Stromal cell of bone marrow (primary cell): Measurements from ENCODE around the gene HHAT.
A peak's percentile ranks its signal among the peaks of the same experiment; 100 is the strongest.

Experiments used
- DNase-seq: peaks from one replicate; pipeline ENCODE4 v3.0.0-alpha.2; 2012; ENCODE audit warnings: low read depth

HHAT gene

GRCh38 chr1:210553711-210554110 is 225.0 kb downstream of the HHAT start:
- DNase-seq = no peak

- no peak for DNase-seq
These were observed 225.7 kb downstream of the HHAT start for GRCh38 chr1:210554382-210554781.

DNA sequence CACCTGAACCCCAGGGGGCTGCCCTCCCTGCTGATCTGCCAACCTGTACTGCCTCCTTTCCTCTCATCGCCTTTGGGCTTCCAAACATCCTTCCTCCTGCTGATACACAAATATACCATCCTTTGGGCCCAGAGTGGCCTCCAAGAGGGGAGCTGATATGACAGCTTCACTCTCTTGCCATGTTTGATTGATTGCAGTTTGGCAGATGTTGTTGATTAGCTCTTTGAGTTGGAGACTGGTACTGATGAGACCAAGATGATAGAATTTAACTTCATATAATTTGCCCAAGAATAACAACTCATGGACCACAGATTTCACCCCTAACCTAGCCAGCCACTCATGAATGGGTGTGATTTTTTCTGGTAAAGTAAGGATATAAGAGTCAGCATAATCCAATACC is 227.8 kb downstream of the HHAT start:
- DNase-seq = no peak

- no peak for DNase-seq
These were observed 228.8 kb downstream of the HHAT start for GRCh38 chr1:210557426-210558077.

- DNase-seq = no peak
These were observed 229.6 kb downstream of the HHAT start for GRCh38 chr1:210558302-210558701.

GRCh38 chr1:210565306-210565705 is 236.6 kb downstream of the HHAT start:
- DNase-seq = no peak

GRCh38 chr1:210568631-210569030 is 239.9 kb downstream of the HHAT start:
- no peak for DNase-seq

DNA sequence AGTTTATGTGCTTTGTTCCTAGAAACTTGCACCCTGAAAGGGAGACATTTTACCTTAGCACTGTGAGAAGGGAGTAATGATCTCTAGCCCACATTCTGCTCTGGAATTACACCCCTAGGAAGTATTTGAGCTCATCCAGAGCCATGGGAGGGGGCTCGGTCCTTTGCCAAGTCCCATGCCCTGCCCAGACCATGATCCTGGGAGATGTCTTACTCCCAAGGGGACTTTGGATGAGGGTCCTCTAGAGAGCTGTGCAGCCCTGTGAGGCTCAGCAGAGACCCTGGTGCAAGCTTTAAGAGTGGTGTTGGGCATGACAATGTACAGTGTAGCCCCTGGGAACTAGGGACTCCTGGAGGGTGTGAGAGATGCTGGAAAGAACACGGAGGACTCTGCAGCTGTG is 241.4 kb downstream of the HHAT start:
- DNase-seq = no peak

- DNase-seq = no peak
These were observed 242.9 kb downstream of the HHAT start for GRCh38 chr1:210571356-210572284.

DNA sequence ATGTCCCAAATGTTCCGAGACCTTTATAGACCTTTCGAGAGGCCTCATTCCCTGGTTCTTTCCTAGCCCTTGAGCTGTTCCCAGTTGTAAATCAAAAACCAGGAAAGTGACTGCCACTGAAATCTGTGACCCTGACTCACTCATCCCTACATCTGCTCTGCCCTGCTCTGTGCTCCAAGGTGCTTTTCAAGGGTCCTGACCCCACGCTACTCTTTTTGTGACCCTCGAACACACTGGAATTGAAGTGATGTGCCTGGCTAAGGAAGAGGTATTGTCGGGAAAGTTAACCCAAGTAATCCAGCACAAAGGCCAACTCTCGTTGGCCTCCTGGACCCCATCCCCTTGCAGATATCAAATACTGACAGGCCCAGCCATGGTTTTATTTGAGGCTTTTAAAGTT is 244.4 kb downstream of the HHAT start:
- DNase-seq = no peak

DNA sequence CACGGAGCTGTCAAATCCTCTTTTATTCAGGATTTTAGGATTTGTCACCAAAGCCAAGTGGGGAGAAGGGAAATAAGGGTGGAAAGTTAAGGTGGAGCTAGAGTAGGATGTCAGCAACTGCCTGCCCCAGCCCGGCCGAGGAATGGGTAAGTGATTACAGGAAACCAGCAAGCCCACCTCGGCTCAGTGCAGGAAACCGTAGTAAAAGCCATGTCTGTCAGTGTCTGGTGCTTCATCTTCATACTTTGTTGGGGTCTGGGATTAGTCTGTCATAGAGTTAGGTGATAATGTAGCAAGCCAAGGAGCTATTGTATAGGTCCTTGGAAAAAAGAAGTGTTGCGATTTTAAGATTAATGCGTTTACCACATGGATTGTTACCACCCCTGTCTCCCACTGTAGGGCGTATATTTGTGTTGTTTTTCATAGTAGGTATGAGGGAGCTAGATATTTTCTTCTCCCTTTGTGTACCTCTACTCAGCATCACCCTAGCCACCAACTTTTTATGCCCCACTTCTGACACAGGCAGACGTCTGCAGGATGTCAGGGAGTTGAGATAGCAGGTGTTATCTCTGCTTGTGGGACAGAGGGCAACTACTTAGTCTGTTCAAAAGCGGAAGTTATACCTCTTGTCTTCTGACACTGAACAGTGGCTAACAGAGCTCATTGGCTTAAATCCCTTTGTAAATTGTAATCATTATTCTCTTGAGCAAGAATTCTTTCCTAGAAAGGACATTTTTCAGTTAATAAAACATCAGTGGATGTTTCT is 253.7 kb downstream of the HHAT start:
- no peak for DNase-seq

DNA sequence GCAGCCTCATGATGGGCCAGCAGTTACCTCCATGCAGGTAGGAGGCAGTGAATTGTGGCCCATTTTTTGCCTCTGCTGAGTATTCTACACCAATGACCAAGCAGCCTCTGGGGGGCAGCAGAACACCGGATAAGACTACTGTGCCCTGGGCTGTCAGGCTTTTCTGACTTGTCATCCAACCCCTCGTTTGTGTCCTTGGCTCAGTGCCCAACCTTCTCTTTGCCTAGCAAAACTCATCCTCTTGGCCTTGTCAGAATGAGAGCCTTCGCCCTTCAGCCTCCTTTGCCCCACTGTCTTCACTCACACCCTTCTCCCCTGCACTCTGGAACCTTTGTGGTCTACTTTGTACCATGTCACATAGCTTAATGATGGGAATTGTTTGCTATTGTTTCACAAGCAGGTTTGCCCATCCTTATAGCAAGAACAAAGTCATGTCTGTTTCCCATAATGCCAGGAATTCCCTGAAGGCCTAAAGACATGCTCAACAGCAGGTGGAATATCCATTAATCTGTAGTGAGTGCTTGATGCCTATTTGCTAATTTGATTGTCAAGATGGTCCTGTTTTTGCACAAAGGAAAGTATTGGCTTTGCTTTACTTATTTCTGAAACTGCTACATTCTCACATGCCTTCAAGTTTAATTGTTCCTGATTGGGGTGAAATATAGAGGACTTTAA is 255.9 kb downstream of the HHAT start:
- peak; percentile 67 for DNase-seq

DNA sequence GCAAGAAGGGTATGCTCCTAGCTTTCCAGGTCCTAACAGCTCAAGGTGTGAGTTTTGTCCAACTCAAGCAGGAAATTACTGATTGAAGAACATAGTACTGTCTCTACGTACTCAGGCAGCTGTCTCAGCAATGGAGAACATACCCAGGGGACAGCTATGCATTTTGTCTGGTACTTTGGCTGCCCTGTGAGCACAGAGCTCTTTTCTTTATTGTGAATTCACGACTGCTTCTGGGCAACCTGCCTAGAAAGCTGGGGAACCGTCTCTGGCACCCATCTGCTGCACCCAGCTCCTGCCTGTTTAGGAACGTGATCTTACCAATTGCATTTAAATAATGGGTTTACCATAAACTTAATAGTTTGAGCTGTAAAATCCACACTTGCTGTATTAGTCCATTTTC is 258.1 kb downstream of the HHAT start:
- no peak for DNase-seq

DNA sequence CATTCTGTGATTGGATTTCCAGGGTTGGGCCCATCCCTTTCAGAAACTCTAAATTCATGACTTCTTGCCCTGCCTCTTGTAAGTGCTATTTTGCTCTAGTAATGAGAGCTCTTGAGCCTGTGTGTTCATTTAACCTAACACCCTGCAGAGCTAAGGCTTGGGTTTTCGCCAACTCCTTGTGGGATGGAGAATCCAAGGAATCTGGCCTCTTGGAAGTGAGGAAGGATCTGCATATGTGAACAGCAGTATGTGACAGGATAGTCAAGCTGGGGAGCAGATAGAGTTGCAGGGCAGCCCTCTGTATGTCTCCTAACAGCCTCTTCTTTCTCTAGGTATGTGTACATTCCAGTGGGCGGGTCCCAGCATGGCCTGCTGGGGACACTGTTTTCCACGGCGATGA is 258.9 kb downstream of the HHAT start:
- no peak for DNase-seq

DNA sequence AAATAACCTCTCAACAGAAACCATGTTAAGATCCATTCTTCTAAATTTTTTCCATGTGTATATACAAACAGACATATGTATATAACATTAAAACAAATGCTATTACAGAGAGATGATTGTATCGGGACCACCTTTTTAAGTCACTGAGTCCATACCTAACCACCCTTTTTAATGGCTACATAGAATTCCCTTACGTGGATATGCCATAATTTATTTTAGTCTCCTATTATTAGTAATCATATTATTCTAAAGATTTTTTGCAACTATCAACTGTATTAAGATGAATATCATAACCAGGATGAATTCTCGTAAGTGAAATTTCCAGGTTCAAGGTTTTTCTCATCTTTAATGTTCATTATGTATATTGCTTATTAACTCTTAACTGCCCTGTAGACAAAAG is 259.7 kb downstream of the HHAT start:
- no peak for DNase-seq

DNA sequence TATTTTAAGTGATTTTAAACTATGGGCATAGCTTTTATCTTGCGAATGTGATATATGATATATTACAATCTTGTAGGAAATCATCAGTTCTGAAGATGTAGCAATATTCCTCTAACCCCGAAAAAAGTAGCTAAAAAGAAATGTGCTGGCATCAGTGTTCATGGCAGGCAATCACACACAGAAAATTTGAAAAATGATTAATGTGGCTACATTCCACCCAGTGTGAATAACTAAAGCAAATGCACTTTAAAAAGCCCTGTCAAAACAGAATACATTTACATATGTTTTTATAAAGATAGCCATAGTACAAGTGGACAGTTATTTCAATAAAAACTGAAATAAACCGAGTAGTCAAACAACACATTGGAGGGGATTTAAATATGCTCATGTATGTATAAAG is 260.2 kb downstream of the HHAT start:
- peak; percentile 13 for DNase-seq

GRCh38 chr1:210591214-210591613 is 262.5 kb downstream of the HHAT start:
- DNase-seq = no peak

- DNase-seq = no peak
These were observed 265.9 kb downstream of the HHAT start for GRCh38 chr1:210594605-210595004.

GRCh38 chr1:210596641-210597040 is 267.9 kb downstream of the HHAT start:
- no peak for DNase-seq

DNA sequence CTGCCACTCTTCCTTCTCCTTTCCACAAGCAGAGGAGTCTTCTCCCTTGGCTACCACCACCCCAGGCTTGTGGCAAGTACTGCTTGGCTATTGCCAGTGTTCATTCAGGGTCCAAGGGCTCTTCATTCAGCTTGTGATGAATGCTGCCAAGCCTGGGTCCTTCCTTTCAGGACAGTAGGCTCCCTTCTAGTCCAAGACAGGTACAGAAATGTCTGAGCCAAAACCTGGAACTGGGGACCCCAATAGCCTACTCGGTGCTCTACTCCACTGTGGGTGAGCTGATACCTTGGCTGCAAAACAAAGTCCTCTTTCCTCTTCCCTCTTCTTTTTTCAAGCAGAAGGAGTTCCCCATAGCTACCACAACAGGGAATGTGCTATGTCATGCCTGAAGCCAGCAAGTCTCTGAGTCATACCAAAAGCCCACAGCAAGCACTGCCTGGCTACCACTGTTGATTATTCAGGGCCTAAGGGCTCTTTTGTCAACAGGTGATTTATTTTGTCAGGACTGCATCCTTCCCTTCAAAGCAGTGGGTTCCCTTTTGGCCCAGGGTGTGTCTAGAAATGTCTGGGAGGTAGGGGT is 268.9 kb downstream of the HHAT start:
- DNase-seq = peak; percentile 90

DNA sequence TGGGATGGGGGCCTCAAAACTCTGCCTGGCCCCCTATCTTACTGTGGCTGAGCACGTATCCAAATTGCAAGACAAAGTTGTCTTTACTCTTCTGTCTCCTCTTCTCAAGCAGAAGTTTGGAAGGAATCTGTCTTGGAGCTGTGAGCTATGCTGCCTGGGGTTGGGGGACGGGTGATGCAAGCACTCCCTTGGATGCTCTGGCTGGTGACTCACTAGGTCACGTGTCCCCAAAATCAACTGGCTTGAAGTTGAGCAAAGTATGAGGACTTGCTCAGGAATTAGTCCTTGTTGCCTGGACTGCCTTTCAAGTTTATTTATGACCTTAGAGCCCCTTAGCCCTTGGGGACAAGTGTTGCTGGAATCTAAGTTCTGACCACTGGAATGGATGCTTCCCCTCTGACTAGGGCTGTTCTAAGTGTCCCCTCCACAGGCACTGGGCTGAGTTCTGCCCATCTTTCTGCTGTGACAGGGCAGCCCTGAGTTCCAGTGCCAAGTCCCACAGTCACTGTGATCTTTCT is 269.5 kb downstream of the HHAT start:
- peak; percentile 96 for DNase-seq
